Right renal cortex interstitium (tissue), 3 donors: ENCODE results near the gene PSMD7. TPM values are rescaled to one million over a fixed set of nuclear protein-coding genes. Genes with fewer than 3 reads are reported as not detected.
"Not testable (repeated sequence)": the region's sequence is repeated elsewhere in the genome, so short reads cannot be mapped to it uniquely, and the experiment has no call there.

Experiments
- DNase-seq, 3 donors: peaks; one replicate each; pipeline ENCODE4 v3.0.0-alpha.2; 2013; ENCODE audit warnings: low read depth in 3 of 3, low spot score in 2 of 3
- polyA plus RNA-seq, 3 donors: library from polyadenylated mRNA; unstranded; fragments of 120-200 nt; gene quantifications; one replicate each; pipeline ENCODE4 v1.2.1, GENCODE V29; 2013; ENCODE audit not compliant: insufficient read length in 3 of 3

PSMD7 gene
- polyA plus RNA-seq, 3 donors, result 105 to 112 (median 109) TPM

- DNase-seq, result no peak
Observed at GRCh38 chr16:74291577-74292208, 4.9 kb upstream of the PSMD7 start.

GRCh38 chr16:74296104-74296431 is 546 bp upstream of the PSMD7 start:
- DNase-seq, result peak in 1 of 3 donors; percentile 10

GRCh38 chr16:74297145-74297665 is 591 bp downstream of the PSMD7 start:
- no peak for DNase-seq

GRCh38 chr16:74298104-74298503 is 1.5 kb downstream of the PSMD7 start:
- DNase-seq, result no peak

- DNase-seq, result no peak
Observed at GRCh38 chr16:74302341-74302740, 5.7 kb downstream of the PSMD7 start.

- no peak for DNase-seq
Observed at GRCh38 chr16:74304164-74304834, 7.7 kb downstream of the PSMD7 start.

- DNase-seq, result no peak
Observed at GRCh38 chr16:74304835-74305176, 8.2 kb downstream of the PSMD7 start.

- DNase-seq, result no peak
Observed at GRCh38 chr16:74305281-74305680, 8.7 kb downstream of the PSMD7 start.

- DNase-seq, result no peak
Observed at GRCh38 chr16:74305978-74306784, 9.6 kb downstream of the PSMD7 start.

GRCh38 chr16:74307383-74307782 is 10.8 kb downstream of the PSMD7 start:
- no peak for DNase-seq

GRCh38 chr16:74309789-74310781 is 13.5 kb downstream of the PSMD7 start:
- DNase-seq, result peak in 1 of 3 donors; percentile 29

GRCh38 chr16:74315059-74315458 is 18.4 kb downstream of the PSMD7 start:
- no peak for DNase-seq

GRCh38 chr16:74320707-74321106 is 24.1 kb downstream of the PSMD7 start:
- no peak for DNase-seq

- no peak for DNase-seq
Observed at GRCh38 chr16:74321356-74321755, 24.7 kb downstream of the PSMD7 start.

- no peak for DNase-seq
Observed at GRCh38 chr16:74322301-74322710, 25.7 kb downstream of the PSMD7 start.

- not testable (repeated sequence) for DNase-seq
Observed at GRCh38 chr16:74324777-74325176, 28.2 kb downstream of the PSMD7 start.

- DNase-seq, result no peak
Observed at GRCh38 chr16:74325641-74326040, 29.0 kb downstream of the PSMD7 start.

GRCh38 chr16:74328346-74328745 is 31.7 kb downstream of the PSMD7 start:
- not testable (repeated sequence) for DNase-seq

GRCh38 chr16:74332469-74332868 is 35.9 kb downstream of the PSMD7 start:
- not testable (repeated sequence) for DNase-seq

- not testable (repeated sequence) for DNase-seq
Observed at GRCh38 chr16:74337506-74337905, 40.9 kb downstream of the PSMD7 start.
